CD4-positive, alpha-beta memory T cell (primary cell): ENCODE data around the gene ADAMTS12. TPM values are rescaled to one million over a fixed set of nuclear protein-coding genes. Genes with fewer than 3 reads are reported as not detected.

Experiments used
- CTCF ChIA-PET: fragments of 350-600 bp; sonication (Branson Sonifier 250); formaldehyde crosslinking; loops from one replicate; lab custom pipeline; 2021; ENCODE audit warnings: inconsistent platforms; ENCODE audit not compliant: partially characterized antibody; lab: Charles Lee
- POLR2A ChIA-PET: fragments of 350-600 bp; sonication (Branson Sonifier 250); formaldehyde crosslinking; loops from one replicate; lab custom pipeline; 2021; ENCODE audit not compliant: partially characterized antibody; lab: Charles Lee
- DNase-seq, 5 donors: peaks; one replicate each; pipeline versions ENCODE4 v3.0.0 to v3.0.0-alpha.2; 2020 to 2022; ENCODE audit warnings: mixed read lengths in 1 of 5
- H3K27ac ChIP-seq: one replicate; pipeline ENCODE4 v1.7.0; 2013; ENCODE audit warnings: low read depth, low read length
- H3K27me3 ChIP-seq: 2 replicates; pipeline ENCODE4 v1.7.0; 2013; ENCODE audit warnings: mild to moderate bottlenecking, low read length, moderate library complexity; ENCODE audit not compliant: insufficient read depth
- H3K36me3 ChIP-seq: 2 replicates; pipeline ENCODE4 v1.7.0; 2013; ENCODE audit warnings: mild to moderate bottlenecking, low read length, moderate library complexity; ENCODE audit not compliant: insufficient read depth
- H3K4me1 ChIP-seq: 2 replicates; pipeline ENCODE4 v1.7.0; 2013; ENCODE audit warnings: mild to moderate bottlenecking, low read length, moderate library complexity; ENCODE audit not compliant: insufficient read depth
- H3K4me3 ChIP-seq, 2 donors: one replicate each; pipeline ENCODE4 v1.7.0; 2013; ENCODE audit warnings: low read length in 2 of 2, mild to moderate bottlenecking in 1 of 2
- H3K9me3 ChIP-seq, 2 donors: one replicate each; pipeline ENCODE4 v1.7.0; 2013; ENCODE audit warnings: low read length in 2 of 2, control low read depth in 1 of 2; ENCODE audit not compliant: control insufficient read depth in 1 of 2
- H3K27ac Mint-ChIP-seq, 7 donors: one replicate each; pipeline ENCODE4 v1.8.0; 2020 to 2021; ENCODE audit warnings: mixed read lengths in 7 of 7, mild to moderate bottlenecking in 6 of 7, inconsistent platforms in 3 of 7, moderate library complexity in 3 of 7
- H3K27me3 Mint-ChIP-seq, 2 donors: one replicate each; pipeline ENCODE4 v1.8.0; 2020 to 2021; ENCODE audit warnings: mixed read lengths in 2 of 2
- H3K36me3 Mint-ChIP-seq, 2 donors: one replicate each; pipeline ENCODE4 v1.8.0; 2020 to 2021; ENCODE audit warnings: mixed read lengths in 2 of 2, inconsistent platforms in 1 of 2, mild to moderate bottlenecking in 1 of 2
- H3K4me1 Mint-ChIP-seq, 4 donors: one replicate each; pipeline ENCODE4 v1.8.0; 2020 to 2021; ENCODE audit warnings: mixed read lengths in 4 of 4, mild to moderate bottlenecking in 1 of 4
- H3K4me3 Mint-ChIP-seq, 8 donors: one replicate each; pipeline ENCODE4 v1.8.0; 2020 to 2021; ENCODE audit warnings: mixed read lengths in 8 of 8, mild to moderate bottlenecking in 7 of 8, moderate library complexity in 6 of 8, inconsistent platforms in 3 of 8
- H3K9me3 Mint-ChIP-seq, 8 donors: one replicate each; pipeline ENCODE4 v1.8.0; 2020 to 2021; ENCODE audit warnings: mixed read lengths in 8 of 8, mild to moderate bottlenecking in 5 of 8, inconsistent platforms in 3 of 8, moderate library complexity in 1 of 8
- intact Hi-C: fragments of 100-400 bp; cut with micrococcal nuclease; formaldehyde crosslinking; loops from one replicate; pipeline ENCODE4 v1.15.1; 2023
- polyA plus RNA-seq, 2 donors: library from polyadenylated mRNA; unstranded; fragments of 300-500 nt; fragmentation: Illumina TruSeq; gene quantifications; one replicate each; pipeline ENCODE4 v1.2.3, GENCODE V29; 2021
- total RNA-seq, 2 experiments: library from RNA; stranded (reverse); gene quantifications; one replicate each; pipeline ENCODE4 v1.2.3, GENCODE V29; 2021

The ADAMTS12 gene
- total and polyA plus RNA-seq, 4 experiments from 2014 or later: 0.17 TPM; not detected in 3

GRCh38 chr5:33662722-33663427 is 228.9 kb downstream of the ADAMTS12 start:
- no peak overlapping the region for H3K27ac ChIP-seq
- intact Hi-C loops: no loop called here
- peaks cover 0 to 3% (median 0%) of the 10 kb centered on the region in 8 donors for H3K9me3 Mint-ChIP-seq
- no peaks in the 10 kb centered on the region for H3K9me3 ChIP-seq
- peaks cover 0 to 2% of the 10 kb centered on the region in 2 donors for H3K27me3 Mint-ChIP-seq
- H3K4me3 Mint-ChIP-seq: no peak overlapping the region
- ChIA-PET POLR2A (no interaction called here), CTCF (no interaction called here)
- H3K4me3 ChIP-seq: no peak overlapping the region
- no peaks in the 10 kb centered on the region for H3K36me3 ChIP-seq
- H3K4me1 ChIP-seq: no peaks in the 10 kb centered on the region
- no peaks in the 10 kb centered on the region for H3K36me3 Mint-ChIP-seq
- no peaks in the 10 kb centered on the region for H3K4me1 Mint-ChIP-seq
- DNase-seq: no peak
- H3K27me3 ChIP-seq: no peaks in the 10 kb centered on the region
- no peak overlapping the region for H3K27ac Mint-ChIP-seq

GRCh38 chr5:33659526-33660169 is 232.1 kb downstream of the ADAMTS12 start:
- peaks cover 0 to 2% (median 0%) of the 10 kb centered on the region in 8 donors for H3K9me3 Mint-ChIP-seq
- POLR2A ChIA-PET: no interaction called here
- H3K27ac Mint-ChIP-seq: no peak overlapping the region
- H3K36me3 Mint-ChIP-seq: no peaks in the 10 kb centered on the region
- no peaks in the 10 kb centered on the region for H3K36me3 ChIP-seq
- intact Hi-C loops: no loop called here
- no peak overlapping the region for H3K27ac ChIP-seq
- no peaks in the 10 kb centered on the region for H3K4me1 Mint-ChIP-seq
- CTCF ChIA-PET: no interaction called here
- no peak overlapping the region for H3K4me3 ChIP-seq
- H3K27me3 Mint-ChIP-seq: peaks cover 0 to 4% of the 10 kb centered on the region in 2 donors
- H3K4me3 Mint-ChIP-seq: no peak overlapping the region
- H3K9me3 ChIP-seq: no peaks in the 10 kb centered on the region
- DNase-seq: no peak
- no peaks in the 10 kb centered on the region for H3K4me1 ChIP-seq
- H3K27me3 ChIP-seq: no peaks in the 10 kb centered on the region

- no peaks in the 10 kb centered on the region for H3K36me3 ChIP-seq
- no peaks in the 10 kb centered on the region for H3K4me1 ChIP-seq
- Mint-ChIP-seq H3K9me3 (peaks cover 0 to 2% (median 0%) of the 10 kb centered on the region in 8 donors), H3K27ac (no peak overlapping the region), H3K27me3 (peaks cover 0 to 2% of the 10 kb centered on the region in 2 donors), H3K4me3 (no peak overlapping the region), H3K4me1 (no peaks in the 10 kb centered on the region), H3K36me3 (no peaks in the 10 kb centered on the region)
- intact Hi-C loops: no loop called here
- no peak for DNase-seq
- no peaks in the 10 kb centered on the region for H3K27me3 ChIP-seq
- CTCF ChIA-PET: no interaction called here
- no peaks in the 10 kb centered on the region for H3K9me3 ChIP-seq
- no peak overlapping the region for H3K27ac ChIP-seq
- POLR2A ChIA-PET: no interaction called here
- H3K4me3 ChIP-seq: no peak overlapping the region
These were observed 233.9 kb downstream of the ADAMTS12 start for GRCh38 chr5:33657804-33658440.

GRCh38 chr5:33657176-33657575 is 234.6 kb downstream of the ADAMTS12 start:
- no peak overlapping the region for H3K4me3 Mint-ChIP-seq
- H3K27me3 ChIP-seq: no peaks in the 10 kb centered on the region
- DNase-seq: no peak
- no peaks in the 10 kb centered on the region for H3K4me1 ChIP-seq
- H3K27ac Mint-ChIP-seq: no peak overlapping the region
- ChIA-PET POLR2A (no interaction called here), CTCF (no interaction called here)
- no peaks in the 10 kb centered on the region for H3K36me3 Mint-ChIP-seq
- H3K27me3 Mint-ChIP-seq: peaks cover 0 to 2% of the 10 kb centered on the region in 2 donors
- peaks cover 0 to 2% (median 0%) of the 10 kb centered on the region in 8 donors for H3K9me3 Mint-ChIP-seq
- intact Hi-C loops: no loop called here
- H3K9me3 ChIP-seq: no peaks in the 10 kb centered on the region
- H3K4me3 ChIP-seq: no peak overlapping the region
- no peaks in the 10 kb centered on the region for H3K4me1 Mint-ChIP-seq
- no peaks in the 10 kb centered on the region for H3K36me3 ChIP-seq
- H3K27ac ChIP-seq: no peak overlapping the region

GRCh38 chr5:33650911-33651310 is 240.9 kb downstream of the ADAMTS12 start:
- Mint-ChIP-seq H3K4me3 (no peak overlapping the region), H3K9me3 (peaks cover 0 to 2% (median 0%) of the 10 kb centered on the region in 8 donors), H3K27ac (no peak overlapping the region), H3K4me1 (no peaks in the 10 kb centered on the region), H3K27me3 (peaks cover 0 to 2% of the 10 kb centered on the region in 2 donors), H3K36me3 (no peaks in the 10 kb centered on the region)
- H3K36me3 ChIP-seq: no peaks in the 10 kb centered on the region
- no peak for DNase-seq
- POLR2A ChIA-PET: no interaction called here
- H3K4me3 ChIP-seq: no peak overlapping the region
- H3K27ac ChIP-seq: no peak overlapping the region
- CTCF ChIA-PET: interaction anchor here (0.8 kb wide), 1 partner anchor 285 kb away, joined by 3 read pairs; the partner anchor contains the start of gene RXFP3
- no peaks in the 10 kb centered on the region for H3K4me1 ChIP-seq
- H3K9me3 ChIP-seq: no peaks in the 10 kb centered on the region
- no peaks in the 10 kb centered on the region for H3K27me3 ChIP-seq
- intact Hi-C loops: no loop called here

- CTCF ChIA-PET: no interaction called here
These were observed 242.0 kb downstream of the ADAMTS12 start for GRCh38 chr5:33649549-33650482.

More at GRCh38 chr5:33649549-33650482, 242.0 kb downstream of the ADAMTS12 start:
- Mint-ChIP-seq H3K9me3 (peaks cover 0 to 5% (median 1%) of the 10 kb centered on the region in 8 donors), H3K27ac (no peak overlapping the region), H3K4me1 (no peaks in the 10 kb centered on the region), H3K4me3 (no peak overlapping the region), H3K36me3 (no peaks in the 10 kb centered on the region), H3K27me3 (peaks cover 0 to under 1% of the 10 kb centered on the region in 2 donors)
- POLR2A ChIA-PET: no interaction called here
- no peak overlapping the region for H3K4me3 ChIP-seq
- no peaks in the 10 kb centered on the region for H3K36me3 ChIP-seq
- H3K9me3 ChIP-seq: no peaks in the 10 kb centered on the region
- no peaks in the 10 kb centered on the region for H3K27me3 ChIP-seq
- intact Hi-C loops: no loop called here
- no peak for DNase-seq
- H3K4me1 ChIP-seq: no peaks in the 10 kb centered on the region
- no peak overlapping the region for H3K27ac ChIP-seq
